Stimulated activated effector memory CD8-positive, alpha-beta T cell treated with anti-CD3 and anti-CD28 coated beads, Interleukin-12 subunit alpha, Interleukin-12 subunit beta, amount 100 ng/mL, for 72 hours (primary cell): Measurements from ENCODE around the gene NOP14.
"Not testable (repeated sequence)": the region's sequence is repeated elsewhere in the genome, so short reads cannot be mapped to it uniquely, and the experiment has no call there.

Experiments used
- ATAC-seq: fragments of 150-1000 bp; cut with Tn5 transposase; 2 replicates; pipeline ENCODE4 v1.10.0; 2021
- DNase-seq, 2 donors: peaks; one replicate each; pipeline ENCODE4 v3.0.0; 2021 to 2022; ENCODE audit warnings: low spot score in 2 of 2
- H3K27ac Mint-ChIP-seq: one replicate; pipeline ENCODE4 v1.8.0; 2022; ENCODE audit warnings: mild to moderate bottlenecking, mixed read lengths
- H3K36me3 Mint-ChIP-seq: one replicate; pipeline ENCODE4 v1.8.0; 2022; ENCODE audit warnings: mild to moderate bottlenecking, mixed read lengths
- H3K4me1 Mint-ChIP-seq: one replicate; pipeline ENCODE4 v1.8.0; 2022; ENCODE audit warnings: mixed read lengths
- H3K4me3 Mint-ChIP-seq: one replicate; pipeline ENCODE4 v1.8.0; 2022; ENCODE audit warnings: mild to moderate bottlenecking, mixed read lengths
- H3K9me3 Mint-ChIP-seq: one replicate; pipeline ENCODE4 v1.8.0; 2022; ENCODE audit warnings: mixed read lengths

Gene NOP14

DNA sequence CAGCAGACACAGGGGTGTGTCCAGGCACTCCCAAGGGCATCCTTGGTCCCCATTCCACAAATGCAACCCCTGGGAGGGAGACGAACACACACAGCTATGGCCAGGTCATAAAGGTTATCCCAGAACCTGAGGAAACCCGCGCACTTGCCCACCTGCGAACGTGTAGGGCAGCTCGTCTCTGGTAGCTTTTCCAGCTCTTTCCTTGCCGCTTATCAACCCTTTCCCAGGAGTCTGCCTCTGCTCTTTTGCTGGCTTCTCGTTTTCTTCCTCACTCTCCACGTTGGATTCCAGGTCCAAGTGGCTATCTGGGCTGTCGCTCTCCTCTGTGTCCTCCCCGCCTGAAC, 13.5 kb downstream of the NOP14 start:
- DNase-seq (no peak), ATAC-seq (no peak)
- Mint-ChIP-seq H3K9me3 (no peaks in the 10 kb centered on the region), H3K36me3 (peaks cover 100% of the 10 kb centered on the region), H3K27ac (peak overlapping the region; percentile 38), H3K4me1 (peaks cover 71% of the 10 kb centered on the region), H3K4me3 (no peak overlapping the region)

DNA sequence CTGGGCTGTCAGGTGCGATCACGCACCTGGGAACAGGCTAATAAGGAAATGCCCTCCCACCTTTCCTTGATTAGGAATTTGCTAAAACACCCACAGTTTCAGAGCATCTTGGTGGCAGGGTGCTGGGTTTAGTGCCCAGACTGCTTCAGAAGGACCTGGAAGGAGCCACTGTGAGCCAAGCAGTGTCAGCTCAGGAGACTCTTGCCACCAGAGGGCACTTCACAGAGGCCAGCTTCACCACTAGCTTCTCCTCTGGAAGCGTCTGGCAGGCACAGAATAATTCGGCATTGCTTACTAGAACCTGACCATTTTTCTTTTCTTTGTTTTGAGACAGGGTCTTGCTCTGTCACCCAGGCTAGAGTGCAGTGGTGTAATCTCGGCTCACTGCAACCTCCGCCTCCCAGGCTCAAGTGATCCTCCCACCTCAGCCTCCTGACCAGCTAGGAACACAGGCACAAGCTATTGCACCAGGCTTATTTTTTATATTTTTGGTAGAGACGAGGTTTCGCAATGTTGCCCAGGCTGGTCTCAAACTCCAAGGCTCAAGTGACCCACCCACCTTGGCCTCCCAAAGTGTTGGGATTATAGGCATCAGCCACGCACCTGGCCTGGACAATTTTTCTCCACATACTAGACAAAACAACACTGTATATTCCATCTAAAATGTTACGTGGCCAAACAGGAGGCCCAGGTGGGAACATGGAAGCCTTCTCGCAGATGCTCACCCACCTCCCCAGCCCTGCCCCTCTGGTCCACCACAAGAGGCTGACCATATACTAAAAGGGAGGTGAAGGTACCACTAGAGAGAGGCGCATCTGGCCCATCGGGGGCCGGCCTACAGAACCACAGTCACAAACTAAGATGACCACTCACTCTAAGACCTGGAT, 14.1 kb downstream of the NOP14 start:
- Mint-ChIP-seq H3K4me3 (no peak overlapping the region), H3K4me1 (peaks cover 69% of the 10 kb centered on the region), H3K27ac (peak overlapping the region; percentile 84), H3K9me3 (no peaks in the 10 kb centered on the region), H3K36me3 (peaks cover 100% of the 10 kb centered on the region)
- ATAC-seq, result peak; percentile 53
- no peak for DNase-seq

DNA sequence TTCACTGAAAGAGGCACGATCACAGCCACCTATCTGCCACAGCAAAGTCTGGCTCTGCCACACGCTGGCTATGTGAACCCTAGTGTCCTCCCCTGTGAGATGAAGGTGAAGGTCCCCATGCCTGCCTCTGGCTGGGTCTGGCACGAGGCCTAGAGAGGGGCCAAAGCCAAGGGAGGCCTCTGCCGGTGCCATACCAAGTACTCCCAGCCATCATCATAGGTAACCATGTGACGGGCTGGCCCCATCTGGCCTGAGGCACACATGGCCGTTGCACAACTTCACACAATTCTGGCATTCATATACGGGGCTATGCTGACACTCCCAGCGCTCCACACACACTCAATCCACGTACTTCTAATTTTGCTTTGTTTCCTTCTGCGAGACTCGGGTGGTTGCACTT, 15.3 kb downstream of the NOP14 start:
- Mint-ChIP-seq H3K27ac (peak overlapping the region; percentile 84), H3K4me3 (no peak overlapping the region), H3K36me3 (peaks cover 100% of the 10 kb centered on the region), H3K9me3 (no peaks in the 10 kb centered on the region), H3K4me1 (peaks cover 68% of the 10 kb centered on the region)
- DNase-seq (no peak), ATAC-seq (no peak)

DNA sequence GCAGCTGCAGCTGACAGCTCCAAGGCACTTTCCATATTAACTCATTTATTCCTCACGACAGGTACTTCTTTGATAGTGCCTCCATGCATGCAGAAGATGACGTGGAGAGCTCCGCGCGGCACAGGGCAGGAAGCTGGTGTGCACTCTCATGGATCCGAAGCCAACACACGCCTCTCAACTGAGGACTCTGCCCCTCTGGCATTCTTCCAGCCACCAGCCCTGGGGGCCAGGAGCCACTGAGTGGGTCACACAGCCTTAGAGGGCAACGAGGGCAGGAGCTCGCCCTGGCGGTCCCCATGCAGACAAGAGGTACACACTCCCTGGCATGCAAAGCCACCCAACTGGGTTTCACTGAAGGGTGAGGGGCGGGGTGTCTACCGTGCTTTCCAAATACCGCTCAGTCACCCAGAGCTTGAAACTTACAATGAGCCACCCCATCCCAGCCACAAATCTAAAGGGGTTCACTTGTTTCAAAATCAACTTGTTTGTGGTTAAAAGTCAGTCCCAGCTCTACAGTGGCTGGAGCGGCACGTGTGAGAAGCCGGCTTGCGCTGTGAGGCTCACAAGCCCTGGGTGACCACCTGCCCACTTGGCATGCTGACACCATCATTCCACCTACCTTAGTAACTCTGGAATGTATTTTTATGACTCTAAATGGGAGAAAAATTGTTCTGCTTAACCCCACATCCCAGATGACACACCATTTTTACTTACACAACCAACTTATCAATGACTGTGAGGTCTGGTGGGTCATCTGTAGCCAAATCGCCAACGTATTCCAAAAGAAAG, 16.2 kb downstream of the NOP14 start:
- Mint-ChIP-seq H3K36me3 (peaks cover 100% of the 10 kb centered on the region), H3K27ac (peak overlapping the region; percentile 84)

DNA sequence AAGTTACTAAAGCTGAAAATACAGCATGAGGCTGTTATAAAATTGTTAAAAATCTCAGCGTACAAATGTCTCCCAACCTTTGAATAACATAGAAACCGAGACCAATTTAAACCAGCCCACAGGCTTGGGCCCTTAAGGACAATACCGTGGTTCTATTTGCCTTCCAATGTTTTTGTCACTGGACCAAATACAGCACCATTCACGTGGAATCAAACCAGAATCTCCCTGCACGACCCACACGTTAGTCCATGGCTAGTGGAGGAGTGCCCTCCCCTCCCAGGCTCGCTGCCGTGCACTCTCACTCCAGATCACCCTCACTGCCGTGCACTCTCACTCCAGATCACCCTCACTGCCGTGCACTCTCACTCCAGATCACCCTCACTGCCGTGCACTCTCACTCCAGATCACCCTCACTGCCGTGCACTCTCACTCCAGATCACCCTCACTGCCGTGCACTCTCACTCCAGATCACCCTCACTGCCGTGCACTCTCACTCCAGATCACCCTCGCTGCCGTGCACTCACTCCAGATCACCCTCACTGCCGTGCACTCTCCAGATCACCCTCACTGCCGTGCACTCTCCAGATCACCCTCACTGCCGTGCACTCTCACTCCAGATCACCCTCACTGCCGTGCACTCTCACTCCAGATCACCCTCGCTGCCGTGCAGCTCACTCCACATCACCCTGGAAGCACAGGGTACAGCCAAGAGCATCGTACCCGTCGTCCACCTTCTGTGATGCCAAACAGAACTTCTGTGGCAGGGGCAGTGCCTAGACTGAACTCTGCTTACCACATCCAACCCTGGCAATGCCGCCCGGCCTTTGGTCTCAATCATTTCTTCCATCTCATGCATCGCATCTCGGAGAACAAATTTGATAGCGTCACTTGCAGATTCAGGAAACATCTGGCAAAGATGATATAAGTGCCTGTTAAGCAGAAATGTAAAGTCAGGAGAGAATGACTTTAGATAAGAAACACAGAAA, 17.3 kb downstream of the NOP14 start:
- Mint-ChIP-seq H3K4me1 (peaks cover 66% of the 10 kb centered on the region), H3K27ac (peak overlapping the region; percentile 84), H3K4me3 (peak overlapping the region; percentile 20), H3K36me3 (peaks cover 100% of the 10 kb centered on the region)
- ATAC-seq, DNase-seq, H3K9me3 Mint-ChIP-seq: not testable (repeated sequence)

More for the DNA sequence above, 16.2 kb downstream of the NOP14 start:
- Mint-ChIP-seq H3K4me3 (no peak overlapping the region), H3K9me3 (no peaks in the 10 kb centered on the region), H3K4me1 (peaks cover 73% of the 10 kb centered on the region)
- ATAC-seq (no peak), DNase-seq (no peak)

DNA sequence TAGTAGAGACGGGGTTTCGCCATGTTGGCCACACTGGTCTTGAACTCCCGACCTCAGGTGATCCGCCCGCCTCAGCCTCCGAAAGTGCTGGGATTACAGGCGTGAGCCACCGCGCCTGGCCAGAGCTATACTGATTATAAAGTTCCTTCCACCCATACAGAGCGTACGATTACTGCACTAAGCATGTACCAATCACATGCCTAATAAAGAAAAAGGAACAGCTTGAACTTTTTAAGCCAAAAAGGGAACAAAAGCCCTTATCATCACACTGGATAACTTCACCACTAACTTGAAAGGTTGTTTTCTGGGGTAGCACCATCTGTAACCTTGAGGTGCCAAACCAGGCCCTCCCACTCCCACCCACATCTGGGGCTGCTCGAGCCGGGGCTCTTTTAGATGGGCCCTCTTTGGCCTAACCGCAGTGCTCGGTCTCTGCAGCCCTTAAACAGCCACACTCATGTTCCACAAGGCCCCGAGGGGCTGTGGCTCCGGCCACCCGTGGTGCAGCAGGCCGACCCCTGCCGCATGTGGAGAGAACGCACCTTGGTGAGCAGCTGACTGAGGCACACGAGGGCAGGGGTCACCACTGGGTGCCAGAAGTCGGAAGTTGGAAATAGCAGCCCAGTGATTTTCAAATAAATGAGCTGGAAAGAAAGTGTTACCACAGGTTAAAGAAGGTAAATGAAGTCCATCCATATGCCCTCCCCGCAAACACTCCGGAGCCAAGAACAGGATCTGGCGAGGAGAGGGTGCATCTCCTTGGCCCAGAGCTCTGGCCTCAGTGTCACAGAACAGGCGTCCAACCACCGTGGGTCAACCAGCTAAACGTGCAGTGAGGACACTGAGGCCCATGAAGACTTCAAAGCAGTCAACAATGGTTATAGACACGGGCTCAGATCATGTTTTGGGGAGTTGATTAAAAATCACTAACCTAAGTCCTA, 18.4 kb downstream of the NOP14 start:
- H3K36me3 Mint-ChIP-seq, result peaks cover 100% of the 10 kb centered on the region

DNA sequence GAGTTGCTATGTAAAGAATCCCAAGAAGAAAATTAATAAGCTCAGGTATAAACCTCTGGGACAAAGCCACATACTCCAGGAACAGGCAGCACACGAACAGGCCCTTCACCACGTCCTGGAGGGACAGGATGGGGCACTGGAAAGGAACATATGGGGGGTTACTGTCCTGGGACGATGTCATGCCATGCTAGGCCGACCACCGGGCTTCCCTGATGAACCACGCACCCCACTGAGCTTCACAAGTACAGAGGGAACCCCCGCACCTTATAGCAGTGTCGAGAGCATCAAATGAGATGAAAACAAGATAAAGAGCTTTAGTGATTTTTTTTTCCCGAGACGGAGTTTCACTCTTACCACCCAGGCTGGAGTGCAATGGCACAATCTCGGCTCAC, 19.1 kb downstream of the NOP14 start:
- Mint-ChIP-seq H3K36me3 (peaks cover 100% of the 10 kb centered on the region), H3K4me1 (peaks cover 70% of the 10 kb centered on the region), H3K27ac (peak overlapping the region; percentile 86), H3K4me3 (peak overlapping the region; percentile 9), H3K9me3 (peaks cover 2% of the 10 kb centered on the region)
- ATAC-seq (no peak), DNase-seq (no peak)

More for the DNA sequence above, 18.4 kb downstream of the NOP14 start:
- H3K27ac Mint-ChIP-seq, result peak overlapping the region; percentile 86
- peaks cover 67% of the 10 kb centered on the region for H3K4me1 Mint-ChIP-seq
- no peaks in the 10 kb centered on the region for H3K9me3 Mint-ChIP-seq
- no peak for ATAC-seq
- no peak for DNase-seq
- H3K4me3 Mint-ChIP-seq, result peak overlapping the region; percentile 9

DNA sequence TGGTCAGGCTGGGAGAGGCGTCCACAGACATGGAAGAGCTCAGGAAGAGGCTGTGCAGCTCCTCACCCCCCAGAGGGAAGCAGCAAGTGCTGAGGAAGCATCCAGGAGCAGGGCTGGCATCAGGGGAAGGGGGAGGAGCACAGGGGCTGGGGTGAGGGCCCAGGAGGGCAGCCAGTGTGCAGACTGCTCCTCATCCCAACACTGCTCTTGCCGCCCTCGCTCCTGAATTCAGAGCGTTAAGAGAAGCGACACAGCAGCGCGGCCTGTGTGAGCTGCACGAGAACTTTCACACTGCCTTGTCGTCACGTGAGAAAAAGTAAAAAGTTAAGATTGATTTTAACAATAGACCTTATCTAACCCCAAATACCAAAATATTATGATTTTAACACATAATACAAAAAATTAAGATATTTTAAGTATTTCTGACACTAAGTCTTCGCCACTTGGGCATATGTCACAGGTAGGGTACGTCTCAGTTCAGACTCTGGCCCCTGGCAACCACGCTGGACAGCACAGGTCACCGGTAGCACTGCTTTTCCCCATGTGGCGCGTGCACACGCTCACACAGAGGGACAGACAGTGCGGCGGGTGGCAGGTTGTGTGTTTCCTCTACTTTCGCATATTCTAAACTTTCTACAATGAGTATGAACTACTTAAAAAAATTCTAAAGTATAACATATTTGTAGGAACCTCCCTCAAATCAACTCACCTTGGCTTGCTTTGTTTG, 19.7 kb downstream of the NOP14 start:
- Mint-ChIP-seq H3K27ac (peak overlapping the region; percentile 93), H3K4me3 (peak overlapping the region; percentile 65), H3K9me3 (peaks cover 2% of the 10 kb centered on the region), H3K36me3 (peaks cover 100% of the 10 kb centered on the region), H3K4me1 (peaks cover 71% of the 10 kb centered on the region)
- ATAC-seq (no peak), DNase-seq (no peak)

DNA sequence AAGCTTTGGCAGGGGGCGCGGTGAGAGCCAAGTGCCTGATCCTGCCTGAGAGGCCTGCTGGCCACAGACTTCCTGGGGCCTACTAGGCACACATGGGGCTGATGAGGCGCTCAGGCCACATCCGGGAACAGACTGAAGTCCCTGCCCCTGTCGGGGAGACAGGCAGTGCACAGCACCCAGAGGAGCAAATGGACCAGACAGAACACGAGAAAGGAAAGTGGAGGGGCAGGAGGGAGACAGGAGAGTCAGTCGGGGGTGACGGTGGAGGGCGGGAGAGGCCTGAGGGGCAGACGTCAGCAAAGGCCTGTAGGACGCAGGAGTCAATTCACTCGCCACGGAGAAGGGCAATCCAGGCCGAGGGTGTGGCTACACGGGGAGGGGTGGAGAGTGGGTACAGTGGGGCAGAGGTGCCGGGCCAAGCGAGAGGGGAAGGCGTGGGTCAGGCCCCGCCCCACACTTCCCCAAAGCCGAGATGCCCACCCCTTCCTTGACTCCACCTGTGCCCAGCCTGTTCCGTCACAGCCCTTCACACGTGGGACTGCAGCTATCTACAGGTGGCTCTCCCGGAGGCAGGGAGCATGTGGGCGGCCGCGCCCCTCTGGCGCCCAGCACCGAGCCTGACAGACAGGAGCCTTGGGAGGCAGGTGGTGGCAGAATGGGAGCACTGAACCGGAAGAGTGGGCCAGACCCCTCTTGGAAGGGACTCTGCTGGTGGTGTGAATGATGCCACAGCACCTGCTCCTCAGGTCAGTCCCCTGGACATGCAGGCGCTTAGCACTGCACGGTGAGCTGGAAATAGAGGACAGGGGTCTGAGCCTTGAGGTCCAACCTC, 20.5 kb downstream of the NOP14 start:
- Mint-ChIP-seq H3K4me1 (peaks cover 69% of the 10 kb centered on the region), H3K27ac (peak overlapping the region; percentile 93), H3K4me3 (peak overlapping the region; percentile 65), H3K9me3 (peaks cover 2% of the 10 kb centered on the region), H3K36me3 (peaks cover 100% of the 10 kb centered on the region)
- peak; percentile 69 for ATAC-seq
- DNase-seq, result peak in 1 of 2 donors; percentile 80

DNA sequence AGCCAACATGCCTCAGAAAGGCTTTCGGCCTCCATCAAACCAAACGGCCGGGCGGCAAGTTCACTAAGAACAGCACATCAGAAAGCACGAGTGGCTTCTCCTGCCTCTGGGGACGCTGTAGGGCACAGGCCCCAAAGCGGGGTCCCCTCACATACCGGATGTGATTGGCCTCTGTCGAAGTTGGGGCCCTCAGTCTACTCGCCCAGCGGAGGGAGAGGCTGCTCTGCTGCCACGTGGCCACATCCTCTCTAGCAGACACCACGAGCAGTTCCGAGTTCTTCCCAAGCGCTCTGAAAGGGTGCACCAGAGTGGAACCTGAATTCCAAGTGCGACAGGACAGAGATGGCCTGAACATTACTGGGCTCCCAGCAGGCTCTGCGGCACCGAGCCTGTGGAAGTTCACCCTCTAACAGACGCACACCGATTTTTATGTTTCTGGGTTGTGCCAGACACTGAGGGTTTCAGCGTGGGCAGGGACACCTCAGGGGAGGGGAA, 21.1 kb downstream of the NOP14 start:
- peak overlapping the region; percentile 65 for H3K4me3 Mint-ChIP-seq
- peak overlapping the region; percentile 93 for H3K27ac Mint-ChIP-seq
- peak in 1 of 2 donors; percentile 71 for DNase-seq
- H3K36me3 Mint-ChIP-seq, result peaks cover 100% of the 10 kb centered on the region
- ATAC-seq, result peak; percentile 39
- peaks cover 73% of the 10 kb centered on the region for H3K4me1 Mint-ChIP-seq
- peaks cover 2% of the 10 kb centered on the region for H3K9me3 Mint-ChIP-seq

DNA sequence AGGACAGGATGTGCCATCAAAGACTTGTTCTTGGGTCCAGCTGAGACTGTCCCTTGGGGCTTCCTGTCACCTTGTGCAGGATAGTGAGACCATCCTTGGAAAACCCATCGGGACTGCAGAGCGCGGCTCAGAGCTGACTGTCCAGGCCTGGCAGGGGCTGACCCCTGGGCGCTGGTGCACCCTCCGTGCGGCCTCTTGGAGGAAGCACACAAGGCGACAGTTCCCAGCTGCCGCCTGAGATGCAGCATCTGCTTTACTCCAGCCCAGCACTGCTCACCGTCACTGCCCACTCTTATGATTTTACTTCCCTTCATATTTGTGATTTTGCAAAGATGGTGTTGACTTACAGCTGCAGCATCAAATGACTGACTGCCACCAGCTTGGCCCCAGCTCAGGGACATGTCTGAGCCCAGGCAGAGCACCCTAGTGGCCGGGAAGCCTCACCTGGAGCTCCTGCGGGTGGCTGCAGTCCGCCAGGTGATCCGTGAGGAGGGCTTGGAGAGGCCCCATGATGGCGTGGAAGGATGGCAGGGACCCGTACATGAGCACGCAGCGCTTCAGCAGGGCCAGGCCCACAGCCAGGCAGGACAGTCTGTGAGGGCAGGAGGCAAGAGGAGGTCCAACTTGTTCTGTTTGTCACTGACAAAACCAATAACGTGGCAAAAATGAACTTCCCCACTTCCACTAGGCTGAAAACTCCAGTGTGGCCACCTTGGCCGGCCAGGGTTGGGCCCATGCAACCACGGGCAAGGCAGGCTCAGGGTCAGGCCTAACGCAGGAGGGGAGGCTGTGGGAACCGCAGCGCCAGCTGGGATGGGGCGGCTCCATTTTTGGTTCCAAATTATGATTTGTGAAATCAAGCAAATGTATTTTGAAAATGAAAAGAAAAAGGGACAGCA, 21.8 kb downstream of the NOP14 start:
- Mint-ChIP-seq H3K36me3 (peaks cover 100% of the 10 kb centered on the region), H3K4me1 (peaks cover 75% of the 10 kb centered on the region), H3K4me3 (peak overlapping the region; percentile 65), H3K9me3 (peaks cover 2% of the 10 kb centered on the region), H3K27ac (peak overlapping the region; percentile 93)
- no peak for ATAC-seq
- DNase-seq, result no peak
